ENCODE data around the gene ATAD3B.

GRCh38 chr1:1423245-1423597, 48.3 kb upstream of the ATAD3B start:
- no peak for TF ChIP-seq CTCF (IDR thresholded peaks at IDR 0.05; ENCODE audit: poor library complexity, severe bottlenecking)
- TF ChIP-seq EZH2 (IDR thresholded peaks at IDR 0.05; ENCODE audit: borderline replicate concordance, insufficient read depth, low read length, poor library complexity, severe bottlenecking) = no peak
- no peak for TF ChIP-seq POLR2AphosphoS5 (IDR thresholded peaks at IDR 0.05)
- TF ChIP-seq TAF1 (IDR thresholded peaks at IDR 0.05; ENCODE audit: low read depth) = no peak
